Esophagus squamous epithelium (tissue), 4 donors: ENCODE measurements around the gene LRP2BP.
A peak's percentile ranks its signal among the peaks of the same experiment; 100 is the strongest.

ENCODE experiments used
- POLR2A ChIP-seq, 4 donors: fragments of 450-650 bp; IDR thresholded peaks; one replicate each; pipeline ENCODE4 v1.6.1; 2017; ENCODE audit warnings: antibody characterized with exemption in 4 of 4, mild to moderate bottlenecking in 4 of 4, moderate library complexity in 3 of 4
- TF ChIP-seq, protein P1 (sequence below), 6 experiments: fragments of 450-650 bp in 4 of 6; fragments of 200-600 bp in 2 of 6; sonication (generic) in 2 of 6; IDR thresholded peaks; one replicate each; pipeline ENCODE4 v1.5.1; 2016 to 2019; ENCODE audit warnings: antibody characterized with exemption in 6 of 6, mild to moderate bottlenecking in 4 of 6, moderate library complexity in 4 of 6

DNA sequence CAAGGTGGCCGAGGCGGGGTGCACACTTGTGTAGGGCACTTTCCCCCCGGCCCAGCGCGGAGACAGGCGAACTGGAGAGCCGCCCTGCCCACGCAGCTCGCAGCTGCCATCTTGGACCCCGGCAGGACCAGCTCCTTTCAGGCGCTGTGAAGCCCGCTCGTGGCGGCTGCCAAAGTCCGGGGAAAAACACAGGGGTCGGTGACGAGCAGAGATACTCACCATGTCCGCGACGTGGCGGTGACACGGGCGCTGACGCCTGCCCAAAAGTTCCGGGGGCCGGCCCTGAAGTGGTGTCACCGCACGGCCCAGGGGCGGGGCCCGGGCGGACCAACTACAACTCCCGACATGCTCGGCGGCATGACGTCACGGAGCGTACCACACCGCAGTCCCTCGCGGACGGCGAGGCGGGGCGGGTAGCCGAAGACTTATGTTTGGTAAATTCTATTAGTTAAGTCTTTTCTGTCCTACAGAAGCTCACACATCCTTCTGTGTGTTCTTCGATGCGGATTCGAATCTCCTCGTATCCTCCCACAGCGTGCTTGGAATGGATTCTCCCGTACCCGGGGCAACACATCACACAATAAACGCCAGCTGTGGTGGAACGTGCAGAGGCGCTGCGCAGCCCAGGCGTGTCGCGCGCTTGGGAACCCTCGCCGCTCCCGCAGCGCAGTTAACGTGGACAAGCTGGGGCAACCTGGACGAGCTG, 30.1 kb upstream of the LRP2BP start, which contains the start of gene UFSP2:
- TF ChIP-seq, protein P1, sequence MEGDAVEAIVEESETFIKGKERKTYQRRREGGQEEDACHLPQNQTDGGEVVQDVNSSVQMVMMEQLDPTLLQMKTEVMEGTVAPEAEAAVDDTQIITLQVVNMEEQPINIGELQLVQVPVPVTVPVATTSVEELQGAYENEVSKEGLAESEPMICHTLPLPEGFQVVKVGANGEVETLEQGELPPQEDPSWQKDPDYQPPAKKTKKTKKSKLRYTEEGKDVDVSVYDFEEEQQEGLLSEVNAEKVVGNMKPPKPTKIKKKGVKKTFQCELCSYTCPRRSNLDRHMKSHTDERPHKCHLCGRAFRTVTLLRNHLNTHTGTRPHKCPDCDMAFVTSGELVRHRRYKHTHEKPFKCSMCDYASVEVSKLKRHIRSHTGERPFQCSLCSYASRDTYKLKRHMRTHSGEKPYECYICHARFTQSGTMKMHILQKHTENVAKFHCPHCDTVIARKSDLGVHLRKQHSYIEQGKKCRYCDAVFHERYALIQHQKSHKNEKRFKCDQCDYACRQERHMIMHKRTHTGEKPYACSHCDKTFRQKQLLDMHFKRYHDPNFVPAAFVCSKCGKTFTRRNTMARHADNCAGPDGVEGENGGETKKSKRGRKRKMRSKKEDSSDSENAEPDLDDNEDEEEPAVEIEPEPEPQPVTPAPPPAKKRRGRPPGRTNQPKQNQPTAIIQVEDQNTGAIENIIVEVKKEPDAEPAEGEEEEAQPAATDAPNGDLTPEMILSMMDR (IDR thresholded peaks at IDR 0.05), result peak in 1 of 6 experiments; percentile 18
- peak in 2 of 4 donors; percentile 4 to 86 for TF ChIP-seq POLR2A (IDR thresholded peaks at IDR 0.05)
